A549 (cell line): Measurements from ENCODE around the gene CLEC16A. TPM values are rescaled to one million over a fixed set of nuclear protein-coding genes. Genes with fewer than 3 reads are reported as not detected.

Experiments used
- ATAC-seq, 2 experiments: fragments of 200-7000 bp in 1 of 2; fragments of >200 bp in 1 of 2; cut with Nextera tagmentation in 1 of 2; cut with Tn5 transposase in 1 of 2; 3 replicates each; pipeline versions ENCODE4 v1.8.0 to v1.9.1; 2018 to 2020; ENCODE audit warnings: mild to moderate bottlenecking in 1 of 2, moderate library complexity in 1 of 2
- CTCF ChIA-PET: fragments of 300-600 bp; sonication (Branson Sonifier 250); formaldehyde crosslinking; extraction: SDS; loops from one replicate; lab custom pipeline; 2021; ENCODE audit warnings: antibody characterized with exemption, inconsistent platforms; lab: Yijun Ruan, JAX
- POLR2A ChIA-PET: fragments of 350-600 bp; formaldehyde crosslinking; extraction: SDS; loops from one replicate; lab custom pipeline; 2021; ENCODE audit warnings: antibody characterized with exemption, inconsistent platforms; lab: Yijun Ruan, JAX
- DNase-seq, 2 experiments: peaks; one replicate each; pipeline versions ENCODE4 v3.0.0 to v3.0.0-alpha.2; 2011 to 2016; ENCODE audit warnings: low read depth in 1 of 2, low spot score in 1 of 2
- FAIRE-seq: peaks from 2 replicates; lab custom pipeline; 2011; peaks lifted over from hg19 to GRCh38; lab: Jason Lieb, UNC
- H3K27ac ChIP-seq, 2 experiments: fragments of >200 bp; sonication (Bioruptor Twin); formaldehyde crosslinking; 3 replicates each; pipeline ENCODE4 v1.5.1; 2016 to 2017
- H3K4me1 ChIP-seq: fragments of >200 bp; sonication (Bioruptor Twin); formaldehyde crosslinking; 3 replicates; pipeline ENCODE4 v1.6.1; 2016
- H3K4me2 ChIP-seq: fragments of >200 bp; sonication (Bioruptor Twin); formaldehyde crosslinking; 3 replicates; pipeline ENCODE4 v1.6.1; 2016
- H3K4me3 ChIP-seq: fragments of >200 bp; sonication (Bioruptor Twin); formaldehyde crosslinking; 3 replicates; pipeline ENCODE4 v1.5.1; 2016
- H3K9me3 ChIP-seq: fragments of >200 bp; sonication (Bioruptor Twin); formaldehyde crosslinking; 3 replicates; pipeline ENCODE4 v1.6.1; 2016
- EHF ChIP-seq: fragments of 250-450 bp; sonication (Bioruptor Pico); IDR thresholded peaks from 2 replicates; pipeline ENCODE4 v1.5.0; 2020; ENCODE audit warnings: mild to moderate bottlenecking
- FOSL2 ChIP-seq, 2 experiments: fragments of 450-650 bp in 1 of 2; fragments of >200 bp in 1 of 2; sonication (Bioruptor Twin) in 1 of 2; formaldehyde crosslinking; IDR thresholded peaks; 2 replicates each; pipeline versions ENCODE4 v1.5.0 to v1.6.1; 2016 to 2020; ENCODE audit warnings: mild to moderate bottlenecking in 1 of 2, moderate library complexity in 1 of 2
- FOXS1 ChIP-seq: fragments of 250-450 bp; sonication (Bioruptor Pico); IDR thresholded peaks from 2 replicates; pipeline ENCODE4 v1.5.0; 2020; ENCODE audit warnings: mild to moderate bottlenecking, moderate library complexity
- HEYL ChIP-seq: fragments of 250-450 bp; sonication (Bioruptor Pico); IDR thresholded peaks from 2 replicates; pipeline ENCODE4 v1.8.0; 2021; ENCODE audit warnings: mild to moderate bottlenecking, moderate library complexity
- JUN ChIP-seq, 2 experiments: fragments of >200 bp; sonication (Bioruptor Twin); formaldehyde crosslinking; IDR thresholded peaks; 2 replicates in 1 of 2; 3 replicates in 1 of 2; pipeline ENCODE4 v1.6.1; 2016 to 2017
- MAZ ChIP-seq: fragments of 150-350 bp; IDR thresholded peaks from 2 replicates; pipeline ENCODE4 v1.6.1; 2014; ENCODE audit warnings: antibody characterized with exemption, low read depth, low read length, borderline replicate concordance
- NR3C1 ChIP-seq: fragments of >200 bp; sonication (Bioruptor Twin); formaldehyde crosslinking; IDR thresholded peaks from 3 replicates; pipeline ENCODE4 v1.6.1; 2017
- PHF8 ChIP-seq: fragments of 200-600 bp; sonication (generic); IDR thresholded peaks from 2 replicates; pipeline ENCODE4 v1.6.1; 2016; ENCODE audit warnings: low read depth, mild to moderate bottlenecking, antibody characterized with exemption, moderate library complexity, borderline replicate concordance
- POLR2A ChIP-seq: IDR thresholded peaks from 2 replicates; pipeline ENCODE4 v1.6.1; 2012; ENCODE audit warnings: mild to moderate bottlenecking, low read length
- RARB ChIP-seq: fragments of 250-450 bp; sonication (Bioruptor Pico); IDR thresholded peaks from 2 replicates; pipeline ENCODE4 v1.8.0; 2021; ENCODE audit warnings: mild to moderate bottlenecking, moderate library complexity
- RCOR1 ChIP-seq: fragments of 150-350 bp; IDR thresholded peaks from 2 replicates; pipeline ENCODE4 v1.6.1; 2014; ENCODE audit warnings: antibody characterized with exemption, low read length, low read depth
- SMC3 ChIP-seq: fragments of >200 bp; sonication (Bioruptor Twin); formaldehyde crosslinking; IDR thresholded peaks from 3 replicates; pipeline ENCODE4 v1.6.1; 2018; ENCODE audit warnings: inconsistent platforms
- ZFP36 ChIP-seq: fragments of 450-650 bp; IDR thresholded peaks from 2 replicates; pipeline ENCODE4 v1.6.1; 2014; ENCODE audit warnings: borderline replicate concordance; ENCODE audit not compliant: partially characterized antibody
- WGBS: methylation state at CpG from one replicate; pipeline ENCODE4 v1.1.6; 2017; ENCODE audit errors: missing lambda C conversion rate; 5-methylcytosine and 5-hydroxymethylcytosine counted together
- polyA plus RNA-seq, 4 experiments: library from polyadenylated mRNA; depleted of rRNA in 3 of 4; stranded (reverse); fragments of >200 nt; fragmentation: RNase III in 1 of 4; extraction: RNeasy Plus Mini Kit Qiagen cat#74134 plus additional on column Dnase treatment in 1 of 4; gene quantifications; 2 replicates in 3 of 4; 3 replicates in 1 of 4; pipeline ENCODE4 v1.2.3, GENCODE V29; 2011 to 2017
- TF ChIP-seq, protein P1 (sequence below): IDR thresholded peaks from 2 replicates; pipeline ENCODE4 v1.6.1; 2012; ENCODE audit warnings: low read depth, borderline replicate concordance
- TF ChIP-seq, protein P2 (sequence below): fragments of >200 bp; sonication (Bioruptor Twin); formaldehyde crosslinking; IDR thresholded peaks from 3 replicates; pipeline ENCODE4 v1.6.1; 2016
- TF ChIP-seq, protein P3 (sequence below): fragments of >200 bp; sonication (Bioruptor Twin); formaldehyde crosslinking; IDR thresholded peaks from 3 replicates; pipeline ENCODE4 v1.5.1; 2016
- TF ChIP-seq, protein P4 (sequence below): fragments of 200-600 bp; sonication (generic); IDR thresholded peaks from 2 replicates; pipeline ENCODE4 v1.6.1; 2016; ENCODE audit warnings: antibody characterized with exemption, mild to moderate bottlenecking, moderate library complexity
- TF ChIP-seq, protein P5 (sequence below): fragments of 250-450 bp; sonication (Bioruptor Pico); IDR thresholded peaks from 2 replicates; pipeline ENCODE4 v1.5.0; 2021; ENCODE audit warnings: mild to moderate bottlenecking, moderate library complexity, borderline replicate concordance
- TF ChIP-seq, protein P6 (sequence below): fragments of 150-350 bp; IDR thresholded peaks from 2 replicates; pipeline ENCODE4 v1.6.1; 2014; ENCODE audit warnings: low read depth, mild to moderate bottlenecking, low read length

The CLEC16A gene
- polyA plus RNA-seq, 2 of the 4 experiments (the other 2 are of a cell fraction), result 8.3 to 10.4 TPM

DNA sequence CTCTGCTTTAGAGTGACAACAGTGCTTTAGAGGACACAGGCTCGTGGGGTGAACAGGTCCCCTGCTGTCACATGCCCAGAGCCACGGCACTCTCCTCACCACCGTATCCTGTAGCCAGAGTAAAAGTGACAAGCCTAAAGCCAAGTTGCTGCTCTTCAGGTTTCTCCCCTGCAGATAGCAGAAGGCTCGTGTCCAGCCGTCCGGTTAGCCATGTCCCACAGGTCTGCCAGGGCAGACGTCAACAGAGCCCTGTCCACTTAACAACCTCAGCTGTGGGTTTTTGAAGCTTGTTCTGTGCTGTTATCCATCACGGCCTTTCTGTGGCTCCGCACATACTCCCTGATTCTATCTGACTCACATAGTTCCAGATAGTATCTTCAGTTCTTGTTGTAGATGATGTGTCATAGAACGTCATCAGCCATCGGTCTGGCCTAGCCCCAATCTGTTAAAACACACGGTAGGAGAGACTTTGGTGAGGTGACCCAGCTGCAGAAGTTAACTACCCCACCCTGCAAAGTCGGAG is 211.0 kb downstream of the CLEC16A start:
- ChIA-PET POLR2A (no interaction called here), CTCF (no interaction called here)
- no peak for FAIRE-seq
- Histone ChIP-seq H3K4me3 (no peak overlapping the region), H3K27ac (no peak overlapping the region), H3K4me1 (no peaks in the 10 kb centered on the region), H3K9me3 (no peaks in the 10 kb centered on the region), H3K4me2 (no peak overlapping the region)
- WGBS, result 85% methylated on average over 13 of the region's 13 CpGs
- no peak for DNase-seq
- no peak for ATAC-seq
- TF ChIP-seq PHF8, result no peak
- TF ChIP-seq POLR2A, result no peak
- TF ChIP-seq ZFP36, result no peak
- no peak for TF ChIP-seq FOSL2 (IDR thresholded peaks at IDR 0.05)
- no peak for TF ChIP-seq FOSL2 (CRISPR knock-in tag; IDR thresholded peaks at IDR 0.05)
- no peak for TF ChIP-seq EHF (CRISPR knock-in tag)
- no peak for TF ChIP-seq NR3C1
- TF ChIP-seq, protein P1, sequence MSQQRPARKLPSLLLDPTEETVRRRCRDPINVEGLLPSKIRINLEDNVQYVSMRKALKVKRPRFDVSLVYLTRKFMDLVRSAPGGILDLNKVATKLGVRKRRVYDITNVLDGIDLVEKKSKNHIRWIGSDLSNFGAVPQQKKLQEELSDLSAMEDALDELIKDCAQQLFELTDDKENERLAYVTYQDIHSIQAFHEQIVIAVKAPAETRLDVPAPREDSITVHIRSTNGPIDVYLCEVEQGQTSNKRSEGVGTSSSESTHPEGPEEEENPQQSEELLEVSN, result no peak
- no peak for TF ChIP-seq JUN (IDR thresholded peaks at IDR 0.05)

DNA sequence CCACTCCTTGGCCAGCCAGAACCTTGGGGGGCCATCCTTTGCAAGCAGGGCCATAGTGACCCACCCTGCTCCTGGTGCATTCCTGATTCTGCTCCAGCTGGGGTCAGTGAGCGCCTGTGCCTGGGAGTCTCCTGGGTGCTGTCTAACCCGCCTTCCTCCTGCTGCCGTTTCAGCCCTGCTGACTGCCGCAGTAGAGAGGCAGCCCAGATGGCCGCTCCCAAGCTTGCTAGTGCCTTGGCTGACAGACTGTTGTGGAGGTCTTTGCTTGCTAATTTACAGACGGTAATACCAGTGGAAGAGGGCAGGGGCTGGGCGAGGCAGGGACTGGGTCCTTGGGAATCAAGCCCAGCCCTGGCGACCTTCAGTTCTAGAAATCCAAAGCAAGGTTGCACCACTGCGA is 212.0 kb downstream of the CLEC16A start:
- TF ChIP-seq, protein P2, sequence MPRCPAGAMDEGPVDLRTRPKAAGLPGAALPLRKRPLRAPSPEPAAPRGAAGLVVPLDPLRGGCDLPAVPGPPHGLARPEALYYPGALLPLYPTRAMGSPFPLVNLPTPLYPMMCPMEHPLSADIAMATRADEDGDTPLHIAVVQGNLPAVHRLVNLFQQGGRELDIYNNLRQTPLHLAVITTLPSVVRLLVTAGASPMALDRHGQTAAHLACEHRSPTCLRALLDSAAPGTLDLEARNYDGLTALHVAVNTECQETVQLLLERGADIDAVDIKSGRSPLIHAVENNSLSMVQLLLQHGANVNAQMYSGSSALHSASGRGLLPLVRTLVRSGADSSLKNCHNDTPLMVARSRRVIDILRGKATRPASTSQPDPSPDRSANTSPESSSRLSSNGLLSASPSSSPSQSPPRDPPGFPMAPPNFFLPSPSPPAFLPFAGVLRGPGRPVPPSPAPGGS, result no peak
- TF ChIP-seq RCOR1, result no peak
- no peak for TF ChIP-seq FOXS1
- TF ChIP-seq, protein P3, sequence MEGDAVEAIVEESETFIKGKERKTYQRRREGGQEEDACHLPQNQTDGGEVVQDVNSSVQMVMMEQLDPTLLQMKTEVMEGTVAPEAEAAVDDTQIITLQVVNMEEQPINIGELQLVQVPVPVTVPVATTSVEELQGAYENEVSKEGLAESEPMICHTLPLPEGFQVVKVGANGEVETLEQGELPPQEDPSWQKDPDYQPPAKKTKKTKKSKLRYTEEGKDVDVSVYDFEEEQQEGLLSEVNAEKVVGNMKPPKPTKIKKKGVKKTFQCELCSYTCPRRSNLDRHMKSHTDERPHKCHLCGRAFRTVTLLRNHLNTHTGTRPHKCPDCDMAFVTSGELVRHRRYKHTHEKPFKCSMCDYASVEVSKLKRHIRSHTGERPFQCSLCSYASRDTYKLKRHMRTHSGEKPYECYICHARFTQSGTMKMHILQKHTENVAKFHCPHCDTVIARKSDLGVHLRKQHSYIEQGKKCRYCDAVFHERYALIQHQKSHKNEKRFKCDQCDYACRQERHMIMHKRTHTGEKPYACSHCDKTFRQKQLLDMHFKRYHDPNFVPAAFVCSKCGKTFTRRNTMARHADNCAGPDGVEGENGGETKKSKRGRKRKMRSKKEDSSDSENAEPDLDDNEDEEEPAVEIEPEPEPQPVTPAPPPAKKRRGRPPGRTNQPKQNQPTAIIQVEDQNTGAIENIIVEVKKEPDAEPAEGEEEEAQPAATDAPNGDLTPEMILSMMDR, result no peak
- no peak for TF ChIP-seq MAZ
- TF ChIP-seq, protein P4, sequence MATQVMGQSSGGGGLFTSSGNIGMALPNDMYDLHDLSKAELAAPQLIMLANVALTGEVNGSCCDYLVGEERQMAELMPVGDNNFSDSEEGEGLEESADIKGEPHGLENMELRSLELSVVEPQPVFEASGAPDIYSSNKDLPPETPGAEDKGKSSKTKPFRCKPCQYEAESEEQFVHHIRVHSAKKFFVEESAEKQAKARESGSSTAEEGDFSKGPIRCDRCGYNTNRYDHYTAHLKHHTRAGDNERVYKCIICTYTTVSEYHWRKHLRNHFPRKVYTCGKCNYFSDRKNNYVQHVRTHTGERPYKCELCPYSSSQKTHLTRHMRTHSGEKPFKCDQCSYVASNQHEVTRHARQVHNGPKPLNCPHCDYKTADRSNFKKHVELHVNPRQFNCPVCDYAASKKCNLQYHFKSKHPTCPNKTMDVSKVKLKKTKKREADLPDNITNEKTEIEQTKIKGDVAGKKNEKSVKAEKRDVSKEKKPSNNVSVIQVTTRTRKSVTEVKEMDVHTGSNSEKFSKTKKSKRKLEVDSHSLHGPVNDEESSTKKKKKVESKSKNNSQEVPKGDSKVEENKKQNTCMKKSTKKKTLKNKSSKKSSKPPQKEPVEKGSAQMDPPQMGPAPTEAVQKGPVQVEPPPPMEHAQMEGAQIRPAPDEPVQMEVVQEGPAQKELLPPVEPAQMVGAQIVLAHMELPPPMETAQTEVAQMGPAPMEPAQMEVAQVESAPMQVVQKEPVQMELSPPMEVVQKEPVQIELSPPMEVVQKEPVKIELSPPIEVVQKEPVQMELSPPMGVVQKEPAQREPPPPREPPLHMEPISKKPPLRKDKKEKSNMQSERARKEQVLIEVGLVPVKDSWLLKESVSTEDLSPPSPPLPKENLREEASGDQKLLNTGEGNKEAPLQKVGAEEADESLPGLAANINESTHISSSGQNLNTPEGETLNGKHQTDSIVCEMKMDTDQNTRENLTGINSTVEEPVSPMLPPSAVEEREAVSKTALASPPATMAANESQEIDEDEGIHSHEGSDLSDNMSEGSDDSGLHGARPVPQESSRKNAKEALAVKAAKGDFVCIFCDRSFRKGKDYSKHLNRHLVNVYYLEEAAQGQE, result no peak
- TF ChIP-seq EHF (CRISPR knock-in tag), result no peak
- TF ChIP-seq, protein P5, sequence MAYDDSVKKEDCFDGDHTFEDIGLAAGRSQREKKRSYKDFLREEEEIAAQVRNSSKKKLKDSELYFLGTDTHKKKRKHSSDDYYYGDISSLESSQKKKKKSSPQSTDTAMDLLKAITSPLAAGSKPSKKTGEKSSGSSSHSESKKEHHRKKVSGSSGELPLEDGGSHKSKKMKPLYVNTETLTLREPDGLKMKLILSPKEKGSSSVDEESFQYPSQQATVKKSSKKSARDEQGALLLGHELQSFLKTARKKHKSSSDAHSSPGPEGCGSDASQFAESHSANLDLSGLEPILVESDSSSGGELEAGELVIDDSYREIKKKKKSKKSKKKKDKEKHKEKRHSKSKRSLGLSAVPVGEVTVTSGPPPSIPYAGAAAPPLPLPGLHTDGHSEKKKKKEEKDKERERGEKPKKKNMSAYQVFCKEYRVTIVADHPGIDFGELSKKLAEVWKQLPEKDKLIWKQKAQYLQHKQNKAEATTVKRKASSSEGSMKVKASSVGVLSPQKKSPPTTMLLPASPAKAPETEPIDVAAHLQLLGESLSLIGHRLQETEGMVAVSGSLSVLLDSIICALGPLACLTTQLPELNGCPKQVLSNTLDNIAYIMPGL (CRISPR knock-in tag), result no peak
- no peak for TF ChIP-seq HEYL (CRISPR knock-in tag)
- TF ChIP-seq RARB, result no peak
- TF ChIP-seq, protein P6, sequence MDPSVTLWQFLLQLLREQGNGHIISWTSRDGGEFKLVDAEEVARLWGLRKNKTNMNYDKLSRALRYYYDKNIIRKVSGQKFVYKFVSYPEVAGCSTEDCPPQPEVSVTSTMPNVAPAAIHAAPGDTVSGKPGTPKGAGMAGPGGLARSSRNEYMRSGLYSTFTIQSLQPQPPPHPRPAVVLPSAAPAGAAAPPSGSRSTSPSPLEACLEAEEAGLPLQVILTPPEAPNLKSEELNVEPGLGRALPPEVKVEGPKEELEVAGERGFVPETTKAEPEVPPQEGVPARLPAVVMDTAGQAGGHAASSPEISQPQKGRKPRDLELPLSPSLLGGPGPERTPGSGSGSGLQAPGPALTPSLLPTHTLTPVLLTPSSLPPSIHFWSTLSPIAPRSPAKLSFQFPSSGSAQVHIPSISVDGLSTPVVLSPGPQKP, result no peak
- TF ChIP-seq SMC3, result no peak
- no peaks in the 10 kb centered on the region for H3K4me1 ChIP-seq
- WGBS, result 93% methylated on average over 9 of the region's 9 CpGs
- no peaks in the 10 kb centered on the region for H3K9me3 ChIP-seq
- ChIA-PET POLR2A (no interaction called here), CTCF (no interaction called here)
- H3K4me3 ChIP-seq, result no peak overlapping the region
- ATAC-seq (no peak), FAIRE-seq (no peak), DNase-seq (no peak)
- no peak overlapping the region for H3K27ac ChIP-seq
- H3K4me2 ChIP-seq, result no peak overlapping the region
